Aorta (tissue), 5 donors: ENCODE data around the gene A3GALT2. TPM values are rescaled to one million over a fixed set of nuclear protein-coding genes. Genes with fewer than 3 reads are reported as not detected.

Experiments used
- ATAC-seq: fragments of 200-7000 bp; cut with Tn5 transposase; one replicate; pipeline ENCODE4 v1.9.1; 2022; ENCODE audit warnings: moderate library complexity; ENCODE audit not compliant: low FRiP score
- DNase-seq, 2 donors: peaks; one replicate each; pipeline ENCODE4 v3.0.0-alpha.2; 2020
- H3K27ac ChIP-seq, 2 donors: one replicate each; pipeline ENCODE4 v1.5.1; 2013; ENCODE audit warnings: low read length in 2 of 2, mild to moderate bottlenecking in 2 of 2, moderate library complexity in 2 of 2, control low read depth in 1 of 2, inconsistent platforms in 1 of 2, low read depth in 1 of 2
- H3K27me3 ChIP-seq, 2 donors: one replicate each; pipeline ENCODE4 v1.6.1; 2013; ENCODE audit warnings: control low read depth in 1 of 2, low read length in 1 of 2, mild to moderate bottlenecking in 1 of 2, moderate library complexity in 1 of 2; ENCODE audit not compliant: insufficient read depth in 2 of 2, control insufficient read depth in 1 of 2
- H3K36me3 ChIP-seq, 2 donors: one replicate each; pipeline ENCODE4 v1.6.1; 2013; ENCODE audit warnings: control low read depth in 1 of 2, low read length in 1 of 2, mild to moderate bottlenecking in 1 of 2; ENCODE audit not compliant: insufficient read depth in 2 of 2, control insufficient read depth in 1 of 2
- H3K4me1 ChIP-seq, 2 donors: one replicate each; pipeline ENCODE4 v1.6.1; 2013; ENCODE audit warnings: low read length in 2 of 2, control low read depth in 1 of 2, mild to moderate bottlenecking in 1 of 2, moderate library complexity in 1 of 2; ENCODE audit not compliant: insufficient read depth in 2 of 2, control insufficient read depth in 1 of 2
- H3K4me3 ChIP-seq, 2 donors: one replicate each; pipeline ENCODE4 v1.5.1; 2013; ENCODE audit warnings: low read length in 2 of 2, control low read depth in 1 of 2, mild to moderate bottlenecking in 1 of 2
- H3K9me3 ChIP-seq: one replicate; pipeline ENCODE4 v1.6.1; 2013; ENCODE audit warnings: mild to moderate bottlenecking, low read length; ENCODE audit not compliant: control insufficient read depth
- WGBS, 2 donors: extraction: QIAGEN DNeasy Blood & Tissue Kit; methylation state at CpG; one replicate each; pipeline ENCODE4 v1.1.7; 2013; 5-methylcytosine and 5-hydroxymethylcytosine counted together
- intact Hi-C, 2 donors: fragments of 100-400 bp; cut with DNase I; formaldehyde crosslinking; loops; one replicate each; pipeline versions ENCODE4 v1.14.2 to v1.15.0; 2022
- polyA plus RNA-seq, 2 donors: library from polyadenylated mRNA; stranded (reverse); fragments of 200-250 nt; gene quantifications; one replicate each; pipeline ENCODE4 v1.2.3, GENCODE V29; 2013
- total RNA-seq, 2 donors: library from RNA; stranded (reverse); fragmentation: NEBNext Ultra II Directional; extraction: Animal tissue kit (Norgen Biotek cat#: 25700); gene quantifications; one replicate each; pipeline ENCODE4 v1.2.1, GENCODE V29; 2021
- donor health status: healthy with polysubstance abuse.
- donor health status: Bipolar disorder and iron deficiency.
- donor health status: DM: no; HTN: no; CAD: no.
- donor health status: DM: no; HTN: no; CAD: no.
- donor health status: DM: yes; HTN: yes; CAD: no.

Gene A3GALT2
- total and polyA plus RNA-seq, 4 donors: 0.36 to 0.81 TPM; not detected in 2

GRCh38 chr1:33273406-33273805, 47.5 kb downstream of the A3GALT2 start:
- peak; percentile 30 to 35 for DNase-seq
- H3K4me1 ChIP-seq: peaks cover 0 to 6% of the 10 kb centered on the region in 2 donors

DNA sequence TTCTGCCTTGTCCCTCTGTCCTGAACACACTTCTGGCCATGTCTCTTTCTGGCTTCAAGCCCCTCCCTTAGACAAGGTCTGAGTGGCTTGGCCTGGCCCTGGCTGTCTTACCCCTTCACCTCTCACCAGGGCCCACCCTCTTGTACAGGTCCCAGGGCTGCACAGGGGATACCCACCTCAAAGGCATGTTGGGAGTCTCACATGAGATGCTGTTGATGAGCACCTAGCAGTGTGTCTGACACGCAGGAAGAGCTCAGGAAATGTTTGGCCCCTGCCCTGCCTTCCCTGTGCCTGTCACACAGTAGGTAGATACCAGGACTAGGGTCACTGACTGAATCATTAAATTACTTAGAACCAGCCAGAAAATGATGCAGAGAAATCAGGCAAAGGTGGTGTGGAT, 48.0 kb downstream of the A3GALT2 start:
- DNase-seq (peak; percentile 23 to 30), ATAC-seq (no peak)
- 53 to 54% methylated on average over 1 of the region's 1 CpG for WGBS, 2 donors
- Histone ChIP-seq H3K27me3 (no peaks in the 10 kb centered on the region), H3K36me3 (no peaks in the 10 kb centered on the region), H3K4me1 (peaks cover 0 to 6% of the 10 kb centered on the region in 2 donors), H3K4me3 (no peak overlapping the region), H3K27ac (no peak overlapping the region), H3K9me3 (no peaks in the 10 kb centered on the region)
- intact Hi-C loops: no loop called here

More at GRCh38 chr1:33273406-33273805, 47.5 kb downstream of the A3GALT2 start:
- H3K36me3 ChIP-seq: no peaks in the 10 kb centered on the region
- WGBS, 2 donors: 64 to 75% methylated on average over 3 of the region's 3 CpGs
- peak overlapping the region in 1 of 2 donors; percentile 28 for H3K27ac ChIP-seq
- no peaks in the 10 kb centered on the region for H3K9me3 ChIP-seq
- H3K4me3 ChIP-seq: no peak overlapping the region
- H3K27me3 ChIP-seq: no peaks in the 10 kb centered on the region
- no peak for ATAC-seq
- intact Hi-C loops: no loop called here

GRCh38 chr1:33272509-33272908, 48.4 kb downstream of the A3GALT2 start:
- 8 to 9% methylated on average over 3 of the region's 3 CpGs for whole genome bisulfite sequencing, 2 donors
- Histone ChIP-seq H3K36me3 (no peaks in the 10 kb centered on the region), H3K9me3 (no peaks in the 10 kb centered on the region), H3K27me3 (no peaks in the 10 kb centered on the region), H3K4me1 (peaks cover 0 to 6% of the 10 kb centered on the region in 2 donors), H3K4me3 (no peak overlapping the region), H3K27ac (no peak overlapping the region)
- no peak for ATAC-seq
- intact Hi-C loops: no loop called here
- peak; percentile 15 to 37 for DNase-seq

GRCh38 chr1:33271666-33272505, 49.0 kb downstream of the A3GALT2 start:
- Histone ChIP-seq H3K4me3 (no peak overlapping the region), H3K9me3 (no peaks in the 10 kb centered on the region), H3K27me3 (no peaks in the 10 kb centered on the region), H3K36me3 (no peaks in the 10 kb centered on the region), H3K27ac (no peak overlapping the region), H3K4me1 (peaks cover 0 to 6% of the 10 kb centered on the region in 2 donors)
- intact Hi-C loops: no loop called here
- ATAC-seq (no peak), DNase-seq (peak; percentile 42 to 61)
- 44 to 48% methylated on average over 12 to 13 of the region's 13 CpGs for WGBS, 2 donors

DNA sequence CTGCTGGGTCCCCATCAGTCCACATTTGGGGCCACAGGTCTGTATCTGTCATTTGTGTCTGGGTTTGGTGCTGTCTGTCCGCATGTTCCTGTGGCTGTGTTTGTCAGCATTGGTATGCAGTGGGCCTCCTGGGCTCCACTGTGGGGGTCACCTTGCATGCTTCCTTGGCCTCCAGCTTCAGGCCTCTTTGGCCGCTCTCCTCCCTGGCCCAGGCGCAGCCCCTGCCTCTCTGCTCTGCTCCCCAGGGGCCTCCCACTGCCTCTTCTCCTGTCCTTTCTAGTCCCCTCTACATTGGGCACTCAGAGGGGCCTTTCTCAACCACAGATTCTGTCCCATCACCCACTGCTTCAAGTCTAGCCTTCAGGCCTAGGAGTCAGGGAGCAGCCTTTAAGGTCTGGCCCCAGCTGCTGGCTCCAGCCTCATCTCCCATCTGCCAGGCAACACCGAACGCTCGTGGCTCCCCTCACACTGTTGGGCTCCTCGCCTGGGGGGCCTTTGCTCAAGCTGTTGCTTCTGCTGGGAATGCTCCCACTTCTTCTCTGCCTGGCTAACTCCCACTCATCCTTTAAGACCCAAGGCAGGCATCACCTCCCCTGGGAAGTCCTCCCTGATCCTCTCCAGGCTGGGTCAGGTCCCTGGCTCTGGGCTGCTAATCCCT, 50.0 kb downstream of the A3GALT2 start:
- WGBS, 2 donors: 41 to 44% methylated on average over 7 of the region's 7 CpGs
- ATAC-seq: no peak
- H3K27ac ChIP-seq: no peak overlapping the region

DNA sequence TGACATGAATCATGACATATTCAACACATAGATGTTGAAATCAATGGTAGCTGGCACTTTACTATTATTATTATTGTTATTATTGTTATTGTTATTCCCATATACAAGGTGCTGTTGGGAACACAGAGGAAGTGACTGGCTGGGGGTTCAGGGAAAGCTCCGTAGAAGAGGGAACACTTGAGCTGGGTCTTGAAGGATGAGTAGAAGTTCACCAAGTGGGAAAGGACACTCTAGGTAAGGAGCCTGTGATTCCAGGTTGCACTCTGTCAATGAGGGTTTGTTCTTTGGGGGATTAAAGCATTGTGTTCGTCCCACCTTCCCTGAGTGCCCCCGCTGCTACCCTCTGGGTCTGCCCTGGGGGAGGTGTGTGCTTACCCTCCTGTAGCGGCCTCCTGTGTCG, 50.5 kb downstream of the A3GALT2 start:
- 70 to 76% methylated on average over 5 of the region's 5 CpGs for WGBS, 2 donors
- ATAC-seq (no peak), DNase-seq (no peak)
- H3K4me3 ChIP-seq: no peak overlapping the region
- intact Hi-C loops: no loop called here
- no peaks in the 10 kb centered on the region for H3K36me3 ChIP-seq
- no peak overlapping the region for H3K27ac ChIP-seq
- H3K9me3 ChIP-seq: no peaks in the 10 kb centered on the region
- no peaks in the 10 kb centered on the region for H3K27me3 ChIP-seq
- peaks cover 0 to 6% of the 10 kb centered on the region in 2 donors for H3K4me1 ChIP-seq

More for the DNA sequence above, 50.0 kb downstream of the A3GALT2 start:
- Histone ChIP-seq H3K36me3 (no peaks in the 10 kb centered on the region), H3K27me3 (no peaks in the 10 kb centered on the region), H3K4me3 (no peak overlapping the region), H3K9me3 (no peaks in the 10 kb centered on the region), H3K4me1 (peaks cover 0 to 6% of the 10 kb centered on the region in 2 donors)
- intact Hi-C loops: no loop called here
- peak in 1 of 2 donors; percentile 59 for DNase-seq

- intact Hi-C loops: no loop called here
- DNase-seq (peak in 1 of 2 donors; percentile 42), ATAC-seq (no peak)
- no peaks in the 10 kb centered on the region for H3K9me3 ChIP-seq
- H3K4me1 ChIP-seq: peaks cover under 1 to 6% of the 10 kb centered on the region in 2 donors
- no peaks in the 10 kb centered on the region for H3K27me3 ChIP-seq
- H3K27ac ChIP-seq: peak overlapping the region in 1 of 2 donors; percentile 54
- no peaks in the 10 kb centered on the region for H3K36me3 ChIP-seq
- no peak overlapping the region for H3K4me3 ChIP-seq
- 67 to 69% methylated on average over 5 of the region's 5 CpGs for WGBS, 2 donors
Measured at GRCh38 chr1:33269621-33270020, 51.3 kb downstream of the A3GALT2 start.

DNA sequence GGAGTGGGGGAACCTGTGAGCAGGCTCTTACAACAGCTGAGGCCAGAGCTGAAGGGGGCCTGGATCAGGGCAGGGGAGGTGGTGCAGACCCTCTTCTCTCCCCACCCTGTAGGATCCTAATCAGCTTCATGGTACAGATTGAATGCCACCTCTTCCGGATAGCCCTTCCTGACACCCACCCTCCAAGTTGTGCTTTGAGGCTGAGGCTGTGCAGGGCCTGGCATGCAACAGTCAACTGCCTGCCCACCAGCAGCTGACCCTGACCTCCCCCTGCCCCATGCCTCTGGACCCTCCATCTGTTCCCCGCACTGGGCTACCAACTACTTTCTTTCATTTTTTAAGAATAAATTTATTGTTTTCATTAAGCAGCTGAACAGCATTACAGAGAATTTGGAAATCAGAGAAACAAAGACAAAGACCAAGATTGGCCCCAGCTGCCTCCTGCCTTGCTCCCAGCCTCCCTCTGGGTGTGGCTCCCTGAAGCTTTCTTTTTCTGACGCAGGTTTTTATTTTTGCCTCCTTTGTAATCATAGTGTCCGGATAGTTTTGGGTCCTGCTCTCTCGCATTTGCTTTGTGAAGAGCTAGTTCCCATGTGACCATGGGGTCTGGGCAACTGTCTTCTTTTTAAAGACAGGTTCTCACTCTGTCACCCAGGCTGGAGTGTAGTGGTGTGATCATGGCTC, 51.8 kb downstream of the A3GALT2 start:
- peak in 1 of 2 donors; percentile 58 for DNase-seq
- ATAC-seq: no peak
- 36 to 37% methylated on average over 5 of the region's 5 CpGs for WGBS, 2 donors
- Histone ChIP-seq H3K4me1 (peaks cover 4 to 7% of the 10 kb centered on the region in 2 donors), H3K36me3 (no peaks in the 10 kb centered on the region), H3K27me3 (no peaks in the 10 kb centered on the region), H3K27ac (no peak overlapping the region), H3K9me3 (no peaks in the 10 kb centered on the region), H3K4me3 (no peak overlapping the region)
- intact Hi-C loops: no loop called here
